Daoy (cell line): Measurements from ENCODE around the gene NRCAM. TPM values are rescaled to one million over a fixed set of nuclear protein-coding genes. Genes with fewer than 3 reads are reported as not detected.
A peak's percentile ranks its signal among the peaks of the same experiment; 100 is the strongest.

ENCODE experiments used
- DNase-seq: peaks from one replicate; pipeline ENCODE4 v3.0.0-alpha.2; 2015; ENCODE audit warnings: low read depth
- total RNA-seq: library from RNA; depleted of rRNA; stranded (reverse); fragments of >200 nt; shearing (Covaris generic); gene quantifications from 2 replicates; pipeline ENCODE4 v1.2.3, GENCODE V29; 2014

NRCAM gene
- total RNA-seq, 1 experiment from 2014 or later: 0.11 TPM

- no peak for DNase-seq
Observed at GRCh38 chr7:108158776-108159175, 297.5 kb downstream of the NRCAM start.

DNA sequence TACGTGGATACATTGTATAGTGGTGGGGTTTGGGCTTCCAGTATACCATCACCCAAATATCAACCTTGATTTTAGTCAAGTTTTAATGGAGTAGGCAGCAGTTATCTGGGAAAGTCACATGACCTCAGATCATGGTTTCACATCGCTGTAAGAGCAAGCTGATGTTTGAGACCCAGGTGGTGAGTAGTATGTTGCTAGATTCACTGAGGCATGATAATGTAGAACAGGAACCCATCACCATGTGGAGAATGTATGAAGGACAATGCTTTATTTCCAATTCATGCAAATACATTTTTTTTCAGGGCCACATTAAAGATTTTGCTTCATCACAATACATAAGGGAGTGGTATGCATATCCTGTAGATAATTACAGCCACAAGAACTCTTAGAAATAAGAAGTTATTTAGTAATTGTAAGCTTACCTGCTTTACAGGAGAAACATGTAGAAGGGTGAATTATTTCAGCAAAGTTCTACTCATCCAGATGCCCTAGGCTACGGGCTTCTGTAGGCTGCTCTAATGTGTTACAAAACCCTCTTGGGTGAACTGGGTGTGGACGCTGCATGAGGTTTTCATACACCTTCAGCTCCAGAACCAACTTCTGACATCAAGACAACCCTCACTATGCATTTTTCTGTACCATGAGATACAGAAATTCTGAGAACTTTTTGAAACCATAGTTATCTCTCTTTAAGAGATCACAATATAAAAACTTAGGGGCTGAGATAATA lies 298.5 kb downstream of the NRCAM start:
- DNase-seq: no peak

DNA sequence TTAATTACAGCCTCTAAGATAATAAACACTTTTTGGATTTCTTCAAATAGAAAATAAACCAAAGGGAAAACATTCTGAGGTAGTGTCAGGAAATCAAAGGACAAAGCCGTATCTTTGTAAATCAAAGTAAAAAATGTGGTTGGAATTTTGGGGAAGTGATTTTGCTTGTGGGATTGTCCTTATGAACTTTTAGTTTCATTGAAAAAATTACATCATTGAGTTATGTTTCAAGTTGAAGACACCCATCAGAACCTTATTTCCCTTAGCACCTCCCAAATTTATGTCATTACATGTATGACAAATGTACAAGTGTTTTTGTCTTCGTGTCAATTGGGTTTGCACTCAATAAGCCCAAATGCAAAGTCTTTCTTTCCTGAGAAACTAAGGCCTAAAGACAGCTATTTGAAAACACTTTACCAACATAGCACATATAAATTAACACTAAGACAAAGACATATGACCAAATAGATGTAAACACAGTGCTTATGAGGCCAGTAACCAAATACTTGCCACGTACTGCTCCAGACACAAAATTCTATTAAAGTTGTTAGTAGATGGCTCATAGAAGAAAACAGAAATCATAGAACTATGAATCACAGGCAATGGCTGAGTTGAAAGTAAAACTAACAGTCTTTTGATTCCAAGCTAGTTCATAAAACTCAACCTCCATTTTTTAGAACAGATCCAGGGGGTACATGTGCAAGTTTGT lies 299.2 kb downstream of the NRCAM start:
- DNase-seq: no peak

DNA sequence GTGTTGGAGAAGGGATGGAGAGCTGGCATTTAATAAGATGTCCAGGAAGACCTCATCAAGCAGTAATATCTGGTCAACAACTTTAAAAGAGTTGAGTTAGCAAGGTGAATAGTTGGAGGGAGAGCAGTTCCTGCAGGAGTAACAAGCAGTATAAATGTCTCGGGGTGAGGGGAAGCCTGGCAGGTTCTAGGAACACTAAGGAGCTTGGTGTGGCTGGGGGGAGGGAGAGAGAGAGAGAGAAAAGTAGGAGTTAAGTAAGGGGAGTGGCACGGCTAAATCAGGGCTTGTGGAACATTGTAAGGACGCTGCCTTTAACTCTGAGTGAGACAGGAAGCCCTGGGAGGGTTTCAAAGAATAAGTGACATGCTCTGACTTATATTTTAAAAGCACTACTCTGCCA lies 304.0 kb downstream of the NRCAM start:
- DNase-seq: no peak

GRCh38 chr7:108149908-108150307 lies 306.3 kb downstream of the NRCAM start:
- no peak for DNase-seq

- no peak for DNase-seq
Observed at GRCh38 chr7:108149119-108149518, 307.1 kb downstream of the NRCAM start.

DNA sequence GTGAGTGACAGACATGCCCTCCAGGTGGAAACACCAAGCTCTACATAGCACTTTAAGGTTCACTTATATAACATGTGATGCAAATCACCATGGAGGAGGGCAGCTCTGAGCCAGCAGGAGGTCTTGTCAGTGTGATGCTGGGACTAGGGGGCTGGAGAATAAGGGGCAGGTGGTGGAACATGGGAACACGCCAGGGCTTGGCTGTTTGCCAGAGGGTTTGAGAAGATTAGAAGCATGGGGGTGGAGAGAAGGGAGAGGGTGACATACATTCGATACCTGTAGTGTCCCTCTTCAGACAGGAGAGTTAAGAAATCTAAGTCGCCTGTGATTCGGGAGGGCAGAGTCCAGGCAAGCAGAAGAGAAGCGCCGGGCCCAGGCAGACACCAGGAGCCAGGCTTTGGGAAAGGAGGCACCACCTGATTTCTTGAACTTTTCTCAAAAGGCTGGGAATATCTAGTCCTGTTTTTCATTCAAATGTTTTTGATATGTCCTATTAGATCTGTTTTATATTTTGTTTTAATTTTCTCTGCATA lies 309.1 kb downstream of the NRCAM start:
- no peak for DNase-seq

- DNase-seq: peak; percentile 77
Observed at GRCh38 chr7:108146070-108146842, 310.0 kb downstream of the NRCAM start.

GRCh38 chr7:108145401-108145800 lies 310.8 kb downstream of the NRCAM start:
- DNase-seq: no peak

- DNase-seq: no peak
Observed at GRCh38 chr7:108144931-108145330, 311.3 kb downstream of the NRCAM start.

DNA sequence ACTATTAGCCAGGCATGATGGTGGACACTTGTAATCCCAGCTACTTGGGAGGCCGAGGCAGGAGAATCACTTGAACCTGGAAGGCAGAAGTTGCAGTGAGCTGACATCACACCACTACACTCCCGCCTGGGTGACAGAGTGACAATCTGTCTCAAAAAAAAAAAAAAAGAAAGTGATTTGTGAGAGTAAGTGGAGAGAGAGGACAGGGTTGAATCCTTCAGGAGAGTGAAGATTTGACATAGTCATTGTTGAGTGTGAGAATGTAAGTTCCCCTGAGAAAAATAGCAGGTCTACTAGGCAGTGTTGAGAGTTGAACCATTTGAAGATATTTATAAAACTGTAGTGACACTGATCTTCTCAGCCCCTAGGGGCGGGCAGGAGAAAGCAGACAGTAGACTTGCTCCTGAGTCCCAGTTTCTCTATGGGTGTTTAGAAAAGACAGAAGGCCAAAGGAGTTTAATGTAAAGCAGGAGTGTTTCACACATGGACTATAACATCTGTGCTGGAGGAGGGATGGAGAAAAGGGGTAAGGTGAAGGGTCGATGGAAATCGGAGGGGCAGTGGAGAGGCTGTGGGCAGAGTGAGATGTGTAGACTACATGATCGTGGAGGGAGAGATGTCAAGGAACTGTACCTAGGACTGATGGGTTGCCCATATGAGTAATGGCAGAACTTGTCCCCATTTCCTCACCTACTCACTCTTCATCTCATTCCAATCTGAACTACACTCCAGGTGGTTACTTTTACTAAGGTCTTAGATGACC lies 312.4 kb downstream of the NRCAM start:
- no peak for DNase-seq

DNA sequence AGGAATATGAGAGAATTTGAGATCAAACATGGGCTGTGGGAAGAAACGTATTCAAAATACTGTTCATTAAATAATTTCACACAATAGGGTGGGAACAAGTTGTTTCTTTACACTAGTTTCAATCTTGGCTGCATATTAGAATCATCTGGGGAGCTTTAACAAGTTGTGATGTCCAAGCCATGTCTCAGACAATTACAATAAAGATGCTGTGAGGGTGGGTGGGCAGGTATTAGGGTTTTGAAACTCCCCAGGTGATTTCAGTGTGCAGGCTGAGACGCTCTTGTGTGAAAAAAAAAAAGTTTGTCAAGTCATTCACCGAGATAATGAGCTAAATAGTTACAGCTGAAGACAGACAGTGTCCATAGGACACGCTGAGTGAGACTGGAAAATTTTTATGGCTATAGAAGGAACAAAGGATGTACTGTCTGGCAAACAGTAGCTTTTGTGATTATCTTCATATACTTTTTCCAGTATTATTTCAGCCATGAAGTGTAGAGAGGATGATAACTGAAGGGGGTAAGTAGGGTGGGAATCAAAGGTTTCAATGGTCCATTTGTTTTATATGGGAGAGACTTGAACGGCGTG lies 313.5 kb downstream of the NRCAM start:
- no peak for DNase-seq

GRCh38 chr7:108142180-108142579 lies 314.1 kb downstream of the NRCAM start:
- no peak for DNase-seq

DNA sequence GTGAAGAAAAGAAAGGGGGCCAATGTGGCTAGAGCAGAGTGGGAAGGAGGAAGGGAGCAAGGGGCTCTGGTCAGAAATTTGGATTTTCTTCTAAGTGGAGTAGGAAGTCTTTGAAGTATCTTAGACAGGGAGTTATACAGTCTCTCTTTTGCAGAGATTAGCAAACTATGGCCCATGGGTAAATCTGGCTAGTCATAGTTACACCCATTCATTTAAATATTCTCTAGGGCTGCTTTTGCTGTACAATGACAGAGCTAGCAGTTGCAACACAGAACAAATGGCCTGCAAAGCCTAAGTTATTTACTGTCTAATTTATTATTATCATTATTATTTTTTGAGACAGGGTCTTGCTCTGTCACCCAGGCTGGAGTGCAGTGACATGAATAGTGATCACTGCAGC lies 315.6 kb downstream of the NRCAM start:
- DNase-seq: no peak

DNA sequence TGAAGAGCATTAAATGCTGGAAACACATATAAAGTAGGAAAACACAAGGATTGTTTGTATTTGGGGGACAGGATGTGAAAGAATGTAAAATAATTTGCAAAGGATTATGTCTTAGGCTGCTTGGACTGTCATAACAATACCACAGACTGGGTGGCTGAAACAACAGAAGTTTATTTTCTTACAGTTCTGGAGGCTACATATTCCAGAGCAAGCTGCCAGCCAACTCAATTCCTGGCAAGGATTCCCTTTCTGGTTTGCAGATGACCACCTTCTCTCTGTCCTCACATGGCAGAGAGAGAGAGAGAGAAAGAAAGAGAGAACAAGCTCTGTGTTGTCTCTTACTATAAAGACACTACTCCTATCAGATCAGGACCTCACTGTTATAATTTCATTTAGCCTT lies 317.3 kb downstream of the NRCAM start:
- no peak for DNase-seq

GRCh38 chr7:108137993-108138392 lies 318.2 kb downstream of the NRCAM start:
- DNase-seq: no peak

DNA sequence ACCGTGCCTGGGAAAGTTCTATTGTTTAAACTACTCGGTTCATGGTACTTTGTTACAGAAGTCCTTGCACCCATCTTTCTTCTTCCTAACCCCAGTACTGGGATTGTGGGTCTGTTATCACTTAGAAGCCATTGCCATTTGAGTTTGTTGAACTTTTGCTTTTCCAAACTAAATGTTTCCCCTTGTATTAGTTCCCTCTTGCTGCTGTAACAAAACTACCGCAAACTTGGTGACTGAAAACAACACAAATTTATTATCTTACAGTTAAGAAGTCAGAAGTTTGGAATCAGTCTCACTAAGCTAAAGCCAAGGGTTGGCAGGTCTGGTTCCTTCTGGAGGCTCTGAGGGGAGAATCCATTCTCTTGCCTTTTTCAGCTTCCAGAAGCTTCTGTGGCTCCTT lies 319.2 kb downstream of the NRCAM start:
- DNase-seq: no peak

GRCh38 chr7:108136191-108136688 lies 320.0 kb downstream of the NRCAM start:
- no peak for DNase-seq

DNA sequence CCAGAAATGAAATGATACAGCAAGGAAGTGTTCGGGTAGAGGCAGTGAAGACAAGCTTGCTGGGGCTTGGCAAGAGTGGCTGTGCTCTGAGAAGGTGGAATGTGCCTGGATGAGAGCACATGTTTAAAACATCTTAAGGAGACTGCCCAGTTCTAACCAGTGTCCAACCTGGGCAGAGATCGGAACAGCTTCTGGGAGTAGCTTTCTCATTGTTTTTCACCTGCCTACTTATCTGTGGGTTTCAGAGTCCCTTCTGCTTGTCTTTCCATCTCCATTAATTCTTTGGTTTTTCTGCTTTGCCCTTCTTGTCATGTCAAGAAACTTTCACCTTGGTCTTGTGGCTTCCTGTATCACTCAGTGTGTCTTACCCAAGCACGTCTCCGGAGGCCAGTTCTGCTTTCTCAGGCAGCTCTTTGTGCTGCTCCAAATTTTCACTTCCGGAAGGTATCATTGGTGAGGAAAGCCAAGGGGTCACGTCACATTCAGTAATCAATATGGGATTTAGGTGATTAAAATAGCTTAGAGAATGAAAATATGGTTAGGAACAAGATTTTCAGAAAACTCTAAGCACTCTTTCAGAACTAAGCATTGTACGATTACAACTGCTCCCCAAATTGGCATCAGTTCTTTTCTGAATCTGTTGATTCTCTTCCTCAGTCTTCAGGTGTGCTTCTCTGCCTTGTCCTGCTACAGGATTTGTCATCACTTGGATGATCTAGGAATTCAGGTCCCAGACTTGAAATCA lies 320.6 kb downstream of the NRCAM start:
- DNase-seq: no peak

DNA sequence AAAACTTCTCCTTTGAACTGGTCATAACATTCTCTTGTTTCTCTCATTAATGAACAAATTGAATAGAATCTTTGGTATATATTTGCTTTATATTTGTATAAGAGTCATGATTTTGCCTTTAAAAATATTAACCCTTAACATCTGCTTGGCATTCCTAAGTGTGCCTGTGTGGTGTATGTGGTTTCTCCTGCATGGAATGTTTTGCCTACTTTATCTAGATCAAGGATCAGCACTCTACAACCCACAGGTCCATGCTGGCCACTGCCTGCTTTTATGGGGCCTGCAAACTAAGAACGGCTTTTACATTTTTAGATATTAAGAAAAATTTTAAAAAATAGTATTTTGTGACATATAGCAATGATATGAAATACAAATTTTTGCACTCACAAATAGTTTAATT lies 321.8 kb downstream of the NRCAM start:
- no peak for DNase-seq
